K562 (cell line): Measurements from ENCODE around the gene PNPLA8. TPM values are rescaled to one million over a fixed set of nuclear protein-coding genes. Genes with fewer than 3 reads are reported as not detected.

Experiments
- CBX5 ChIP-seq: IDR thresholded peaks from 2 replicates; pipeline ENCODE4 v1.6.1; 2014; ENCODE audit warnings: low read depth, borderline replicate concordance
- CBX8 ChIP-seq: fragments of 200-600 bp; sonication (generic); IDR thresholded peaks from 2 replicates; pipeline ENCODE4 v1.6.1; 2012; ENCODE audit warnings: borderline replicate concordance, mixed run types, low read depth, mild to moderate bottlenecking, moderate library complexity, mixed read lengths, low read length, control low read depth, inconsistent platforms; ENCODE audit not compliant: poor library complexity, severe bottlenecking; ENCODE audit errors: extremely low read depth
- ESRRA ChIP-seq: fragments of 450-650 bp; IDR thresholded peaks from 2 replicates; pipeline ENCODE4 v1.6.1; 2014; ENCODE audit warnings: low read depth, mild to moderate bottlenecking, moderate library complexity, borderline replicate concordance
- HDAC2 ChIP-seq: fragments of 450-650 bp; IDR thresholded peaks from 2 replicates; pipeline ENCODE4 v1.6.1; 2016; ENCODE audit warnings: mild to moderate bottlenecking
- HMG20A ChIP-seq: fragments of 450-650 bp; formaldehyde crosslinking; conservative IDR thresholded peaks from 2 replicates; pipeline ENCODE4 v1.4.0; 2020; ENCODE audit warnings: mild to moderate bottlenecking, mixed read lengths
- HMG20B ChIP-seq: fragments of 250-450 bp; sonication (Bioruptor Pico); IDR thresholded peaks from 2 replicates; pipeline ENCODE4 v1.5.0; 2021; ENCODE audit warnings: mild to moderate bottlenecking
- MYC ChIP-seq, 2 experiments: fragments of 250-450 bp in 1 of 2; sonication (Bioruptor Pico) in 1 of 2; IDR thresholded peaks; 2 replicates each; pipeline versions ENCODE4 v1.5.1 to v1.6.1; 2012 to 2021; ENCODE audit warnings: low read depth in 2 of 2, borderline replicate concordance in 1 of 2, improper control_type of control experiment in 1 of 2, low read length in 1 of 2, mild to moderate bottlenecking in 1 of 2, moderate library complexity in 1 of 2
- PML ChIP-seq: IDR thresholded peaks from 2 replicates; pipeline ENCODE4 v1.6.1; 2012; ENCODE audit warnings: low read length, inconsistent platforms
- PTBP1 ChIP-seq: fragments of 200-400 bp; formaldehyde crosslinking; IDR thresholded peaks from 2 replicates; pipeline ENCODE4 v1.6.1; 2017; ENCODE audit warnings: low read depth, low read length
- SETDB1 ChIP-seq: IDR thresholded peaks from one replicate; pipeline ENCODE4 v1.6.1; 2012; ENCODE audit warnings: low read length, control low read depth, inconsistent platforms
- SMARCC2 ChIP-seq: fragments of 450-650 bp; IDR thresholded peaks from 2 replicates; pipeline ENCODE4 v1.6.1; 2017; ENCODE audit warnings: antibody characterized with exemption, moderate library complexity, mild to moderate bottlenecking, low read depth
- ZBTB17 ChIP-seq: fragments of 450-650 bp; formaldehyde crosslinking; IDR thresholded peaks from 2 replicates; pipeline ENCODE4 v1.4.0; 2020; ENCODE audit warnings: mild to moderate bottlenecking
- ZBTB7A ChIP-seq: IDR thresholded peaks from 2 replicates; pipeline ENCODE4 v1.6.1; 2011; ENCODE audit warnings: low read depth, mild to moderate bottlenecking, low read length, moderate library complexity, borderline replicate concordance; ENCODE audit not compliant: control insufficient read depth
- ZNF75A ChIP-seq: fragments of 450-650 bp; formaldehyde crosslinking; IDR thresholded peaks from 2 replicates; pipeline ENCODE4 v1.4.0; 2020; ENCODE audit warnings: mild to moderate bottlenecking
- polyA plus RNA-seq, 8 experiments: library from polyadenylated mRNA; depleted of rRNA in 4 of 8; stranded (reverse) in 5 of 8; unstranded in 3 of 8; fragments of >200 nt; fragmentation: Nextera tagmentation in 2 of 8; fragmentation: Illumina TruSeq in 1 of 8; extraction: Ambion mirVana in 2 of 8; extraction: Trizol in 1 of 8; gene quantifications; 2 replicates each; pipeline versions ENCODE4 v1.2.1 to v1.2.3, GENCODE V29; 2011 to 2014; ENCODE audit warnings: inconsistent platforms in 1 of 8, missing spikeins in 1 of 8
- total RNA-seq, 7 experiments: library from RNA; depleted of rRNA in 6 of 7; stranded (reverse); fragments of >200 nt in 6 of 7; fragmentation: Illumina TruSeq in 2 of 7; extraction: Trizol in 2 of 7; gene quantifications; 2 replicates each; pipeline versions ENCODE4 v1.2.1 to v1.2.3, GENCODE V29; 2011 to 2021; ENCODE audit warnings: low replicate concordance in 1 of 7
- TF ChIP-seq, protein P1 (sequence below), 2 experiments: fragments of 450-650 bp; conservative IDR thresholded peaks; 2 replicates each; pipeline ENCODE4 v1.6.1; 2017; ENCODE audit warnings: mild to moderate bottlenecking in 2 of 2, moderate library complexity in 2 of 2
- TF ChIP-seq, protein P2 (sequence below): fragments of 450-650 bp; formaldehyde crosslinking; IDR thresholded peaks from 2 replicates; pipeline ENCODE4 v1.4.0; 2020; ENCODE audit warnings: mild to moderate bottlenecking, moderate library complexity
- TF ChIP-seq, protein P3 (sequence below), 2 experiments: fragments of 450-650 bp in 1 of 2; IDR thresholded peaks; 2 replicates each; pipeline ENCODE4 v1.6.1; 2011 to 2017; ENCODE audit warnings: low read depth in 2 of 2, antibody characterized with exemption in 1 of 2, borderline replicate concordance in 1 of 2, low read length in 1 of 2, mild to moderate bottlenecking in 1 of 2, mixed read lengths in 1 of 2; ENCODE audit not compliant: control insufficient read depth in 1 of 2
- TF ChIP-seq, protein P4 (sequence below): fragments of 450-650 bp; formaldehyde crosslinking; IDR thresholded peaks from 2 replicates; pipeline ENCODE4 v1.4.0; 2022; ENCODE audit warnings: missing genetic modification characterization

PNPLA8 gene
- total and polyA plus RNA-seq, 9 of the 15 experiments (the other 6 are each of a cell fraction or from before 2014, with no cell fraction given): 12.8 to 27.6 (median 16.3) TPM

DNA sequence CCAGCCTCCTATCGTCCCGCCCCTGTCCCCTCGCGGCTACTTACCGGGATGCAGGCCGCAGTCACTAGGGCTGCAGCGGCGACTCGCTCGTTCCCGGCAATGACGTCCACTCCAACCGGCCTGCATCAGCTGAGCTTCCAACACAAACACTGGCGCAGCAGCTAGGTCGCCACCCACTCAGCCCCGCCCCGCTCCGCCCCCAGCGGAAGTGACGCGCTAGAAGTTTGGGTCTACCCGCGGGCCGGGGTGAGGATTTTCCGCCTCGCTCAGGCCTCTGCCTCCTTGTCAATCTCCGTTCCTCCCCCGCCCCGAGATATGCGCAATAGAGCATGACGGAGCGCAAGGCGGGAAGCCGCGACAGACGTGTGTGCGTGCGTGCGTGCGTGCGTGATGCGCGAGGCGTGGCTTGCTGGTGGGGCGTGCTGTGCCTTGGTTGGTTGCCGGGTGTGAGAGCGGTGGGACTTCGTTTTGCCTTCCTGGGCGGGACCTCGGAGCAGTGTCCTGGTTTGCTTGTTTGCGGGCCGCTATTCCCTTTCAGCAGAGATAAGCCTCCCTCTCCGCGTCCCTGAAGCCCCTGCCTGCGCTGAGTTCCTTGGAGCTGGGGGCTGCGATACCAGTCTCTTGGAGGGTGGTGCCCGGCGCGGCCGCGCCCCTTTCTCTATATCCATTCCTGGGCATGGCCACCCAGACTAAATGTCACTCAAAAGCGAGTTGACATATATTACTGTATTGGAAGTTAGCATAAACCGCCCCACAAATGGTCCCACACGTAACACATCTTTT is at the start of gene PNPLA8 (continued):
- TF ChIP-seq SMARCC2 (peak; percentile 66; the same call in 1 of the 2 replicates), ESRRA (peak; percentile 68), MYC (IDR thresholded peaks at IDR 0.05; ENCODE audit: low read depth, low read length) (peak; percentile 87), MYC (CRISPR knock-in tag; IDR thresholded peaks at IDR 0.05; ENCODE audit: borderline replicate concordance, low read depth) (no peak; the same call in 1 of the 2 replicates), ZNF75A (0 out of 2 replicates have a peak, but pooled peaks have one; percentile 38), ZBTB17 (CRISPR knock-in tag) (peak; percentile 15), CBX8 (no peak), PTBP1 (no peak), HMG20A (CRISPR knock-in tag) (no peak), SETDB1 (peak; percentile 90), ZBTB7A (peak; percentile 83), PML (peak; percentile 85; the same call in 1 of the 2 replicates), HDAC2 (peak; percentile 15; the same call in 1 of the 2 replicates), CBX5 (peak; percentile 11; the same call in 1 of the 2 replicates), HMG20B (no peak)
- TF ChIP-seq, protein P1, sequence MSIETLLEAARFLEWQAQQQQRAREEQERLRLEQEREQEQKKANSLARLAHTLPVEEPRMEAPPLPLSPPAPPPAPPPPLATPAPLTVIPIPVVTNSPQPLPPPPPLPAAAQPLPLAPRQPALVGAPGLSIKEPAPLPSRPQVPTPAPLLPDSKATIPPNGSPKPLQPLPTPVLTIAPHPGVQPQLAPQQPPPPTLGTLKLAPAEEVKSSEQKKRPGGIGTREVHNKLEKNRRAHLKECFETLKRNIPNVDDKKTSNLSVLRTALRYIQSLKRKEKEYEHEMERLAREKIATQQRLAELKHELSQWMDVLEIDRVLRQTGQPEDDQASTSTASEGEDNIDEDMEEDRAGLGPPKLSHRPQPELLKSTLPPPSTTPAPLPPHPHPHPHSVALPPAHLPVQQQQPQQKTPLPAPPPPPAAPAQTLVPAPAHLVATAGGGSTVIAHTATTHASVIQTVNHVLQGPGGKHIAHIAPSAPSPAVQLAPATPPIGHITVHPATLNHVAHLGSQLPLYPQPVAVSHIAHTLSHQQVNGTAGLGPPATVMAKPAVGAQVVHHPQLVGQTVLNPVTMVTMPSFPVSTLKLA (conservative IDR thresholded peaks at IDR 0.05): peak; percentile 96 to 97
- TF ChIP-seq, protein P2, sequence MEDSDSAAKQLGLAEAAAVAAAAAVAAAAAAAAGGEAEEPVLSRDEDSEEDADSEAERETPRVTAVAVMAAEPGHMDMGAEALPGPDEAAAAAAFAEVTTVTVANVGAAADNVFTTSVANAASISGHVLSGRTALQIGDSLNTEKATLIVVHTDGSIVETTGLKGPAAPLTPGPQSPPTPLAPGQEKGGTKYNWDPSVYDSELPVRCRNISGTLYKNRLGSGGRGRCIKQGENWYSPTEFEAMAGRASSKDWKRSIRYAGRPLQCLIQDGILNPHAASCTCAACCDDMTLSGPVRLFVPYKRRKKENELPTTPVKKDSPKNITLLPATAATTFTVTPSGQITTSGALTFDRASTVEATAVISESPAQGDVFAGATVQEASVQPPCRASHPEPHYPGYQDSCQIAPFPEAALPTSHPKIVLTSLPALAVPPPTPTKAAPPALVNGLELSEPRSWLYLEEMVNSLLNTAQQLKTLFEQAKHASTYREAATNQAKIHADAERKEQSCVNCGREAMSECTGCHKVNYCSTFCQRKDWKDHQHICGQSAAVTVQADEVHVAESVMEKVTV (CRISPR knock-in tag): 0 out of 2 replicates have a peak, but pooled peaks have one; percentile 25
- TF ChIP-seq, protein P3, sequence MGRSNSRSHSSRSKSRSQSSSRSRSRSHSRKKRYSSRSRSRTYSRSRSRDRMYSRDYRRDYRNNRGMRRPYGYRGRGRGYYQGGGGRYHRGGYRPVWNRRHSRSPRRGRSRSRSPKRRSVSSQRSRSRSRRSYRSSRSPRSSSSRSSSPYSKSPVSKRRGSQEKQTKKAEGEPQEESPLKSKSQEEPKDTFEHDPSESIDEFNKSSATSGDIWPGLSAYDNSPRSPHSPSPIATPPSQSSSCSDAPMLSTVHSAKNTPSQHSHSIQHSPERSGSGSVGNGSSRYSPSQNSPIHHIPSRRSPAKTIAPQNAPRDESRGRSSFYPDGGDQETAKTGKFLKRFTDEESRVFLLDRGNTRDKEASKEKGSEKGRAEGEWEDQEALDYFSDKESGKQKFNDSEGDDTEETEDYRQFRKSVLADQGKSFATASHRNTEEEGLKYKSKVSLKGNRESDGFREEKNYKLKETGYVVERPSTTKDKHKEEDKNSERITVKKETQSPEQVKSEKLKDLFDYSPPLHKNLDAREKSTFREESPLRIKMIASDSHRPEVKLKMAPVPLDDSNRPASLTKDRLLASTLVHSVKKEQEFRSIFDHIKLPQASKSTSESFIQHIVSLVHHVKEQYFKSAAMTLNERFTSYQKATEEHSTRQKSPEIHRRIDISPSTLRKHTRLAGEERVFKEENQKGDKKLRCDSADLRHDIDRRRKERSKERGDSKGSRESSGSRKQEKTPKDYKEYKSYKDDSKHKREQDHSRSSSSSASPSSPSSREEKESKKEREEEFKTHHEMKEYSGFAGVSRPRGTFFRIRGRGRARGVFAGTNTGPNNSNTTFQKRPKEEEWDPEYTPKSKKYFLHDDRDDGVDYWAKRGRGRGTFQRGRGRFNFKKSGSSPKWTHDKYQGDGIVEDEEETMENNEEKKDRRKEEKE (IDR thresholded peaks at IDR 0.05; ENCODE audit: borderline replicate concordance in 1 of 2, control insufficient read depth in 1 of 2, low read depth in 2 of 2, low read length in 1 of 2): 0 out of 4 replicates have a peak, but pooled peaks of 1 of the 2 experiments have one; percentile 21
- TF ChIP-seq, protein P4, sequence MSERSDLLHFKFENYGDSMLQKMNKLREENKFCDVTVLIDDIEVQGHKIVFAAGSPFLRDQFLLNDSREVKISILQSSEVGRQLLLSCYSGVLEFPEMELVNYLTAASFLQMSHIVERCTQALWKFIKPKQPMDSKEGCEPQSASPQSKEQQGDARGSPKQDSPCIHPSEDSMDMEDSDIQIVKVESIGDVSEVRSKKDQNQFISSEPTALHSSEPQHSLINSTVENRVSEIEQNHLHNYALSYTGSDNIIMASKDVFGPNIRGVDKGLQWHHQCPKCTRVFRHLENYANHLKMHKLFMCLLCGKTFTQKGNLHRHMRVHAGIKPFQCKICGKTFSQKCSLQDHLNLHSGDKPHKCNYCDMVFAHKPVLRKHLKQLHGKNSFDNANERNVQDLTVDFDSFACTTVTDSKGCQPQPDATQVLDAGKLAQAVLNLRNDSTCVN: peak; percentile 56; the same call in 1 of the 2 replicates
